ENCODE data around the gene PIK3C2B. TPM values are rescaled to one million over a fixed set of nuclear protein-coding genes. Genes with fewer than 3 reads are reported as not detected.
A peak's percentile ranks its signal among the peaks of the same experiment; 100 is the strongest.

PIK3C2B gene
- polyA plus RNA-seq, 6 donors from 2014 or later, result 8.5 to 16.9 (median 10.6) TPM; not detected in 1

GRCh38 chr1:204460346-204460745 is 34.3 kb downstream of the PIK3C2B start:
- H3K27ac Mint-ChIP-seq, result peak overlapping the region; percentile 92 to 97 (median 97)
- peak overlapping the region; percentile 8 to 91 (median 82) for H3K4me3 Mint-ChIP-seq
- peaks cover 22 to 45% of the 10 kb centered on the region in 2 donors for H3K36me3 Mint-ChIP-seq
- peaks cover 85 to 98% (median 98%) of the 10 kb centered on the region in 3 donors for H3K4me1 Mint-ChIP-seq
- H3K9me3 Mint-ChIP-seq, result no peaks in the 10 kb centered on the region
- DNase-seq (no peak), ATAC-seq (ENCODE audit: low read depth in 2 of 2) (no peak)
- no peaks in the 10 kb centered on the region for H3K27me3 Mint-ChIP-seq

- peak overlapping the region in 6 of 8 donors; percentile 6 to 87 (median 80) for H3K4me3 Mint-ChIP-seq
- H3K27me3 Mint-ChIP-seq, result no peaks in the 10 kb centered on the region
- H3K27ac Mint-ChIP-seq, result peak overlapping the region in 5 of 6 donors; percentile 81 to 97 (median 93)
- H3K9me3 Mint-ChIP-seq, result no peaks in the 10 kb centered on the region
- H3K4me1 Mint-ChIP-seq, result peaks cover 83 to 98% (median 98%) of the 10 kb centered on the region in 3 donors
- peaks cover 26 to 51% of the 10 kb centered on the region in 2 donors for H3K36me3 Mint-ChIP-seq
- no peak for ATAC-seq (ENCODE audit: low read depth in 2 of 2)
- DNase-seq, result no peak
Measured at GRCh38 chr1:204459706-204460105, 34.9 kb downstream of the PIK3C2B start.

- DNase-seq, result no peak
- no peaks in the 10 kb centered on the region for H3K9me3 Mint-ChIP-seq
- H3K36me3 Mint-ChIP-seq, result peaks cover 33 to 44% of the 10 kb centered on the region in 2 donors
- no peak for ATAC-seq (ENCODE audit: low read depth in 2 of 2)
- peaks cover 75 to 97% (median 96%) of the 10 kb centered on the region in 3 donors for H3K4me1 Mint-ChIP-seq
- peak overlapping the region; percentile 52 to 96 (median 90) for H3K27ac Mint-ChIP-seq
- H3K4me3 Mint-ChIP-seq, result peak overlapping the region in 2 of 8 donors; percentile 22 to 45
- H3K27me3 Mint-ChIP-seq, result no peaks in the 10 kb centered on the region
Measured at GRCh38 chr1:204457666-204458065, 36.9 kb downstream of the PIK3C2B start.

- Mint-ChIP-seq H3K36me3 (peaks cover 33 to 44% of the 10 kb centered on the region in 2 donors), H3K4me1 (peaks cover 69 to 96% (median 91%) of the 10 kb centered on the region in 3 donors), H3K27ac (peak overlapping the region; percentile 56 to 96 (median 92)), H3K4me3 (peak overlapping the region in 2 of 8 donors; percentile 8 to 84), H3K27me3 (no peaks in the 10 kb centered on the region), H3K9me3 (no peaks in the 10 kb centered on the region)
- ATAC-seq (ENCODE audit: low read depth in 2 of 2) (no peak), DNase-seq (no peak)
Measured at GRCh38 chr1:204456826-204457442, 37.7 kb downstream of the PIK3C2B start.

GRCh38 chr1:204455831-204456145 is 38.8 kb downstream of the PIK3C2B start:
- no peak overlapping the region for H3K4me3 Mint-ChIP-seq
- no peak for ATAC-seq (ENCODE audit: low read depth in 2 of 2)
- H3K36me3 Mint-ChIP-seq, result peaks cover 33 to 44% of the 10 kb centered on the region in 2 donors
- peaks cover 67 to 96% (median 91%) of the 10 kb centered on the region in 3 donors for H3K4me1 Mint-ChIP-seq
- H3K27ac Mint-ChIP-seq, result peak overlapping the region; percentile 44 to 92 (median 78)
- no peak for DNase-seq
- no peaks in the 10 kb centered on the region for H3K9me3 Mint-ChIP-seq
- H3K27me3 Mint-ChIP-seq, result no peaks in the 10 kb centered on the region

- Mint-ChIP-seq H3K27ac (peak overlapping the region in 5 of 6 donors; percentile 81 to 96 (median 92)), H3K4me1 (peaks cover 67 to 96% (median 91%) of the 10 kb centered on the region in 3 donors), H3K36me3 (peaks cover 35 to 43% of the 10 kb centered on the region in 2 donors), H3K9me3 (no peaks in the 10 kb centered on the region), H3K27me3 (no peaks in the 10 kb centered on the region), H3K4me3 (peak overlapping the region in 4 of 8 donors; percentile 29 to 65 (median 56))
- ATAC-seq (ENCODE audit: low read depth in 2 of 2), result no peak
- DNase-seq, result no peak
Measured at GRCh38 chr1:204455063-204455830, 39.4 kb downstream of the PIK3C2B start.

GRCh38 chr1:204454476-204454875 is 40.1 kb downstream of the PIK3C2B start:
- Mint-ChIP-seq H3K4me3 (peak overlapping the region in 6 of 8 donors; percentile 33 to 74 (median 58)), H3K4me1 (peaks cover 63 to 96% (median 91%) of the 10 kb centered on the region in 3 donors), H3K27me3 (no peaks in the 10 kb centered on the region), H3K27ac (peak overlapping the region; percentile 82 to 99 (median 94)), H3K36me3 (peaks cover 30 to 42% of the 10 kb centered on the region in 2 donors), H3K9me3 (no peaks in the 10 kb centered on the region)
- ATAC-seq (ENCODE audit: low read depth in 2 of 2), result no peak
- DNase-seq, result no peak

GRCh38 chr1:204453141-204453772 is 41.3 kb downstream of the PIK3C2B start:
- DNase-seq (peak; percentile 93), ATAC-seq (ENCODE audit: low read depth in 2 of 2) (peak; percentile 97)
- Mint-ChIP-seq H3K27me3 (no peaks in the 10 kb centered on the region), H3K4me1 (peaks cover 64 to 96% (median 91%) of the 10 kb centered on the region in 3 donors), H3K4me3 (peak overlapping the region; percentile 61 to 91 (median 82)), H3K27ac (peak overlapping the region; percentile 92 to 99 (median 98)), H3K9me3 (no peaks in the 10 kb centered on the region), H3K36me3 (peaks cover 34 to 39% of the 10 kb centered on the region in 2 donors)

GRCh38 chr1:204451352-204452124 is 43.1 kb downstream of the PIK3C2B start:
- no peak for ATAC-seq (ENCODE audit: low read depth in 2 of 2)
- H3K4me3 Mint-ChIP-seq, result peak overlapping the region in 7 of 8 donors; percentile 9 to 91 (median 65)
- peaks cover 65 to 95% (median 92%) of the 10 kb centered on the region in 3 donors for H3K4me1 Mint-ChIP-seq

GRCh38 chr1:204450461-204451257 is 43.9 kb downstream of the PIK3C2B start:
- peak overlapping the region in 7 of 8 donors; percentile 35 to 85 (median 65) for H3K4me3 Mint-ChIP-seq
- peaks cover 69 to 96% (median 88%) of the 10 kb centered on the region in 3 donors for H3K4me1 Mint-ChIP-seq
- peak overlapping the region; percentile 92 to 99 (median 98) for H3K27ac Mint-ChIP-seq
- no peaks in the 10 kb centered on the region for H3K9me3 Mint-ChIP-seq
- H3K27me3 Mint-ChIP-seq, result no peaks in the 10 kb centered on the region
- peaks cover 33 to 52% of the 10 kb centered on the region in 2 donors for H3K36me3 Mint-ChIP-seq
- DNase-seq, result no peak
- no peak for ATAC-seq (ENCODE audit: low read depth in 2 of 2)

More at GRCh38 chr1:204451352-204452124, 43.1 kb downstream of the PIK3C2B start:
- no peaks in the 10 kb centered on the region for H3K9me3 Mint-ChIP-seq
- no peaks in the 10 kb centered on the region for H3K27me3 Mint-ChIP-seq
- peaks cover 30 to 47% of the 10 kb centered on the region in 2 donors for H3K36me3 Mint-ChIP-seq
- H3K27ac Mint-ChIP-seq, result peak overlapping the region; percentile 92 to 99 (median 98)
- DNase-seq, result no peak

GRCh38 chr1:204449678-204450280 is 44.8 kb downstream of the PIK3C2B start:
- peaks cover 65 to 91% (median 80%) of the 10 kb centered on the region in 3 donors for H3K4me1 Mint-ChIP-seq
- DNase-seq (no peak), ATAC-seq (ENCODE audit: low read depth in 2 of 2) (no peak)
- H3K36me3 Mint-ChIP-seq, result peaks cover 31 to 47% of the 10 kb centered on the region in 2 donors
- no peaks in the 10 kb centered on the region for H3K9me3 Mint-ChIP-seq
- H3K27me3 Mint-ChIP-seq, result no peaks in the 10 kb centered on the region
- peak overlapping the region in 6 of 8 donors; percentile 54 to 81 (median 64) for H3K4me3 Mint-ChIP-seq
- peak overlapping the region; percentile 60 to 99 (median 94) for H3K27ac Mint-ChIP-seq

Measured in naive B cell (primary cell).